ENCODE data around the gene THSD4.
"Not testable (repeated sequence)": the region's sequence is repeated elsewhere in the genome, so short reads cannot be mapped to it uniquely, and the experiment has no call there.

Gene THSD4

DNA sequence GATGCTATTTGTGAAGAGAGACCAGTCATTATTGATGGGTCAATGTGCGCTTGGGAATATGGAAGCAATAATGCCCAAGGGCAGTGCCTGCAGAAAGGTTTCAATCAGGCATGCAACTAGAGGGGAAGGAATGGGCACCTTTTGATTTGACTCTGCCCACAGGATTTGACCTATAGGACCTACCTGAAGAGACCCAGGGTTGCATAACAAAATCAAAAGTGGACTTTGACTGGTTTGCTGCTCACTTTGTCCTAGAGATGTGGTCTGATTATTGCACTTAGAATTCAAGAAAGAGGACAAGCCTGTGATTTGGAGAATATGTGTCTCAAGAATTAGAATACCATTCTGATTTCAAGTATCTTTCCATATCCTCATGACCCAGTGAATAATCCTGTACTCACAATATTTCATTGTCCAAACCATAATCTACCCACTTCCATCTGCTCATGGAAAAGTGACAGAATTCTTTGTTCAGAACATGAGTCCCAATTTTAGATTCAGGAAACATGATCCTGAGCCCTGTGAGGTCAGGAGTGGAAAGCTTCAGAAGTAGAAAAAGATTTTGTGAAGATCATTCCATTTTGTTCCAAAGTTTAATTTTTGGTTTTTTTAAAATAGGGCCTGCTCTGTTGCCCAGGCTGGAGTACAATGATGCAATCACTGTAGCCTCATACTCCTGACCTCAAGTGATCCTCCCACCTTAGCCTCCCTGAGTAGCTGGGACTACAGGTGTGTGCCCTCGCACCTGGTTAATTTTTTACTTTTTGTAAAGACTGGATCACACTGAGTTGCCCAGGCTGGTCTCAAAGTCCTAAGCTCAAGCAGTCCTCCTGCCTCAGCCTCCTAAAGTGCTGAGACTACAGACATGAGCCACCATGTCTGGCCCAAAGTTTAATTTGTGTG lies 543.8 kb downstream of the THSD4 start:
- H3K27me3 ChIP-seq (ENCODE audit: control insufficient read depth, insufficient read depth, low read length) = no peaks in the 10 kb centered on the region
- no peak overlapping the region for H3K4me3 ChIP-seq (ENCODE audit: low read length)
- H3K4me1 ChIP-seq (ENCODE audit: control insufficient read depth, insufficient read depth, low read length) = no peaks in the 10 kb centered on the region
- no peak overlapping the region for H3K4me2 ChIP-seq (ENCODE audit: low read length)
- H3K9me3 ChIP-seq (replicated peaks; ENCODE audit: low read length) = no peaks in the 10 kb centered on the region
- H3K36me3 ChIP-seq (ENCODE audit: insufficient read depth, low read length) = no peaks in the 10 kb centered on the region
- H3K9ac ChIP-seq (ENCODE audit: low read depth, low read length) = no peak overlapping the region

DNA sequence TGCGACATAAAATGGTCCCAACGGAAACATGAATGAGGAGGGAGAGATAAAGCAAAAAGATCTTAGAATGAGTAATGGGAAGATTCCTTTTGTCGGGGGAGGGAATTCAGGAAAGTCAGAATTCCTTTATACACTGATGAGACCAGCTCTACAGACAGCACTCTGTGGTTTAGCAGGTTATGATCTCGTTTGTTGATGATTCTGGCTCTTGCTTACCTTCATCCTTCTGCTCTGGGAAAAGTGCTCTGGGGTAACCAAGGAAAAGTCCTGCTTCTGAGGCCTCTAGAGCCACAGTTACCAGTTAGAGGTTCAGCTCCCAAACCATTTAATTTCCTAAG lies 544.4 kb downstream of the THSD4 start:
- H3K4me2 ChIP-seq (ENCODE audit: low read length) = no peak overlapping the region
- H3K9me3 ChIP-seq (replicated peaks; ENCODE audit: low read length) = no peaks in the 10 kb centered on the region
- no peaks in the 10 kb centered on the region for H3K4me1 ChIP-seq (ENCODE audit: control insufficient read depth, insufficient read depth, low read length)
- no peak overlapping the region for H3K4me3 ChIP-seq (ENCODE audit: low read length)
- no peaks in the 10 kb centered on the region for H3K27me3 ChIP-seq (ENCODE audit: control insufficient read depth, insufficient read depth, low read length)
- H3K9ac ChIP-seq (ENCODE audit: low read depth, low read length) = no peak overlapping the region
- H3K36me3 ChIP-seq (ENCODE audit: insufficient read depth, low read length) = no peaks in the 10 kb centered on the region

GRCh38 chr15:71660501-71660900 lies 545.2 kb downstream of the THSD4 start:
- Histone ChIP-seq H3K9ac (ENCODE audit: low read depth, low read length) (no peak overlapping the region), H3K36me3 (ENCODE audit: insufficient read depth, low read length) (no peaks in the 10 kb centered on the region), H3K9me3 (replicated peaks; ENCODE audit: low read length) (no peaks in the 10 kb centered on the region), H3K4me2 (ENCODE audit: low read length) (no peak overlapping the region), H3K4me3 (ENCODE audit: low read length) (no peak overlapping the region), H3K4me1 (ENCODE audit: control insufficient read depth, insufficient read depth, low read length) (no peaks in the 10 kb centered on the region), H3K27me3 (ENCODE audit: control insufficient read depth, insufficient read depth, low read length) (no peaks in the 10 kb centered on the region)

DNA sequence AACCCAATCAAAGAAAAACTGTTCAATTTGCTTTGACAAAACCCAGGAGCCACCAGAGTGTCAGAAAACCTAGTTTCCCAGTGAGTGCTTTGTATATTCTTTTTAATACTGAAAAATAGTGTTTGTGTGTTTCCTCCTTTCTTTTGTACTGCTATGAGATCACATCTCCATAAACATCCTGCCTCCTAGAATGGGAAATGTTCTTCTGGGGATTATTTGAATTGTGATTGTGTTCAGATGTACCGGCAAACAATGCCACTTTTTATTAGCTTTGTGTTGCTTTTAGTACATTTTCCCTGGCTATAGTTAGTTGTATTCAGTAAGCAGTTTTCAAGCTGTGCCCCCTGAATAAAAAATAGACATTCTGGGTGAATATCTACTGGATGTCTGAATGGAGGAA lies 547.0 kb downstream of the THSD4 start:
- no peaks in the 10 kb centered on the region for H3K9me3 ChIP-seq (replicated peaks; ENCODE audit: low read length)
- H3K36me3 ChIP-seq (ENCODE audit: insufficient read depth, low read length) = no peaks in the 10 kb centered on the region

DNA sequence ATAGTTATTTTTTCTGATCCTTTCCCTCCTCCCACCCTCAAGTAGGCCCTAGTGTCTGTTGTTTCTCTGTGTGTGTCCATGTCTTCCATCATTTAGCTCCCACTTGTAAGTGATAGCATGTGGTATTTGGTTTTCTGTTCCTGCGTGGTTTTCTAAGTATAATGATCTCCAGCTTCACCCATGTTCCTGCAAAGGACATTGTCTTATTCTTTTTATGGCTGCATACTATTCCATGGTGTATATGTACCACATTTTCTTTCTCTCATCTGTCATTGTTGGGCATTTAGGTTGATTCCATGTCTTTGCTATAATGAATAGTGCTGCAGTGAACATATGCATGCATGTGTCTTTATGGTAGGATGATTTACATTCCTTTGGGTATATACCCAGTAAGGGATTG lies 549.4 kb downstream of the THSD4 start:
- H3K27me3 ChIP-seq (ENCODE audit: control insufficient read depth, insufficient read depth, low read length) = no peaks in the 10 kb centered on the region
- H3K4me3 ChIP-seq (ENCODE audit: low read length) = no peak overlapping the region
- no peak overlapping the region for H3K9ac ChIP-seq (ENCODE audit: low read depth, low read length)
- no peaks in the 10 kb centered on the region for H3K4me1 ChIP-seq (ENCODE audit: control insufficient read depth, insufficient read depth, low read length)
- no peaks in the 10 kb centered on the region for H3K9me3 ChIP-seq (replicated peaks; ENCODE audit: low read length)
- no peak overlapping the region for H3K4me2 ChIP-seq (ENCODE audit: low read length)
- no peaks in the 10 kb centered on the region for H3K36me3 ChIP-seq (ENCODE audit: insufficient read depth, low read length)

More for the DNA sequence above, 547.0 kb downstream of the THSD4 start:
- no peak overlapping the region for H3K4me3 ChIP-seq (ENCODE audit: low read length)
- no peaks in the 10 kb centered on the region for H3K27me3 ChIP-seq (ENCODE audit: control insufficient read depth, insufficient read depth, low read length)
- no peak overlapping the region for H3K4me2 ChIP-seq (ENCODE audit: low read length)
- H3K9ac ChIP-seq (ENCODE audit: low read depth, low read length) = no peak overlapping the region
- H3K4me1 ChIP-seq (ENCODE audit: control insufficient read depth, insufficient read depth, low read length) = no peaks in the 10 kb centered on the region

DNA sequence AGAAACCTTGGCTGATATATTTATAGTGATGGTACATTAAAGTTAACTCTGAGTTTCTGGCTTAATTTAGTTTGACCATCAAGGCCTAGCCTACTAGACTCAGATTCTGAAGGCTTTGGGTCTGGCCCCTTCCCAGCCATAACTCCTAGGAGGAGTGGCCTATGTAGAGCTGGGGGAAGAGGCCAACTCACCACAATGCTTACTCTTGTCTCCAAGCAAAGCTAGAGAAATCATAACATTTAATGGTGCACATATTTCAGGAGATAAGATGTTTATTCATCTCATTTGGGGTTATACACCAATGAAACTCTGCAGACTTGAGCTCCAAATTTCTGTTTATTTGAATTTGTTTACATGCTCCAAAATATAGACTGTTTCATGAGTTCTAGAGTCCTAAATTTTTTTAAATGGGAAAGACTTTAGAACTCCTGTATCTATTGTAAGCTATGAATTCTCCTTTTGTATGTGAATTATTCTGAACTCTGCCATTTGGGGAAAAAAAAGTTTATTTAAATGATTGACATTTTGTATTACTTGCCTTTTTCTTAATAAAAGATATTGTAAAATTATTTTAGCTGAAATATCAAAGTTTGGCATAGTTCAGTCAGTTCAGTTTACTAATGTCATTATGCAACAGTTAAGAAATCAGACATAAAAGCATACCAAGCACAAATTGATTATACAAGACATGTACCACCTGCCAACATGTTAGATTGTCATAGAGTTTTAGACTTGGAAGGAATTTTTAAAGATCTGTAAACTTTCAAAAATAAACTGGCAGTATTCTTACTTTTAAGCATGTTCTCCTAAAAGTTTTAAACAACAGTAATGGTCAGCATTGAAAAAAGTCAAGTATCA lies 551.7 kb downstream of the THSD4 start:
- H3K4me2 ChIP-seq (ENCODE audit: low read length) = no peak overlapping the region
- no peak overlapping the region for H3K9ac ChIP-seq (ENCODE audit: low read depth, low read length)
- H3K9me3 ChIP-seq (replicated peaks; ENCODE audit: low read length) = no peaks in the 10 kb centered on the region
- no peaks in the 10 kb centered on the region for H3K27me3 ChIP-seq (ENCODE audit: control insufficient read depth, insufficient read depth, low read length)
- no peaks in the 10 kb centered on the region for H3K4me1 ChIP-seq (ENCODE audit: control insufficient read depth, insufficient read depth, low read length)
- H3K4me3 ChIP-seq (ENCODE audit: low read length) = no peak overlapping the region
- no peaks in the 10 kb centered on the region for H3K36me3 ChIP-seq (ENCODE audit: insufficient read depth, low read length)

GRCh38 chr15:71669688-71670087 lies 554.4 kb downstream of the THSD4 start:
- H3K9me3 ChIP-seq (replicated peaks; ENCODE audit: low read length) = no peaks in the 10 kb centered on the region
- H3K27me3 ChIP-seq (ENCODE audit: control insufficient read depth, insufficient read depth, low read length) = no peaks in the 10 kb centered on the region
- H3K4me2 ChIP-seq (ENCODE audit: low read length) = no peak overlapping the region
- H3K4me3 ChIP-seq (ENCODE audit: low read length) = no peak overlapping the region
- no peaks in the 10 kb centered on the region for H3K36me3 ChIP-seq (ENCODE audit: insufficient read depth, low read length)
- no peaks in the 10 kb centered on the region for H3K4me1 ChIP-seq (ENCODE audit: control insufficient read depth, insufficient read depth, low read length)
- H3K9ac ChIP-seq (ENCODE audit: low read depth, low read length) = no peak overlapping the region

DNA sequence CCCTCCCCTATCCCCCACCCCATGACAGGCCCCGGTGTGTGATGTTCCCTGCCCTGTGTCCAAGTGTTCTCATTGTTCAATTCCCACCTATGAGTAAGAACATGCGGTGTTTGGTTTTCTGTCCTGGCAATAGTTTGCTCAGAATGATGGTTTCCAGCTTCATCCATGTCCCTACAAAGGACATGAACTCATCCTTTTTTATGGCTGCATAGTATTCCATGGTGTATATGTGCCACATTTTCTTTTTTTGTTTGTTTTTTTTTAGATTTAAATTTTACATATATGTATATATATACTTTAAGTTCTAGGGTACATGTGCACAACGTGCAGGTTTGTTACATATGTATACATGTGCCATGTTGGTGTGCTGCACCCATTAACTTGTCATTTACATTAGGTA lies 555.0 kb downstream of the THSD4 start:
- H3K9ac ChIP-seq (ENCODE audit: low read depth, low read length); H3K27me3 ChIP-seq (ENCODE audit: control insufficient read depth, insufficient read depth, low read length); H3K4me2 ChIP-seq (ENCODE audit: low read length); H3K4me3 ChIP-seq (ENCODE audit: low read length); H3K4me1 ChIP-seq (ENCODE audit: control insufficient read depth, insufficient read depth, low read length); H3K9me3 ChIP-seq (replicated peaks; ENCODE audit: low read length); H3K36me3 ChIP-seq (ENCODE audit: insufficient read depth, low read length): not testable (repeated sequence)

- no peak overlapping the region for H3K9ac ChIP-seq (ENCODE audit: low read depth, low read length)
- H3K4me3 ChIP-seq (ENCODE audit: low read length) = no peak overlapping the region
- H3K27me3 ChIP-seq (ENCODE audit: control insufficient read depth, insufficient read depth, low read length) = no peaks in the 10 kb centered on the region
- H3K9me3 ChIP-seq (replicated peaks; ENCODE audit: low read length) = no peaks in the 10 kb centered on the region
- peaks cover 20% of the 10 kb centered on the region for H3K4me1 ChIP-seq (ENCODE audit: control insufficient read depth, insufficient read depth, low read length)
- no peaks in the 10 kb centered on the region for H3K36me3 ChIP-seq (ENCODE audit: insufficient read depth, low read length)
- H3K4me2 ChIP-seq (ENCODE audit: low read length) = no peak overlapping the region
Observed at GRCh38 chr15:71674354-71674753, 559.1 kb downstream of the THSD4 start.

- Histone ChIP-seq H3K9ac (ENCODE audit: low read depth, low read length) (no peak overlapping the region), H3K4me1 (ENCODE audit: control insufficient read depth, insufficient read depth, low read length) (peaks cover 30% of the 10 kb centered on the region), H3K36me3 (ENCODE audit: insufficient read depth, low read length) (no peaks in the 10 kb centered on the region), H3K9me3 (replicated peaks; ENCODE audit: low read length) (no peaks in the 10 kb centered on the region), H3K4me3 (ENCODE audit: low read length) (no peak overlapping the region), H3K27me3 (ENCODE audit: control insufficient read depth, insufficient read depth, low read length) (no peaks in the 10 kb centered on the region), H3K4me2 (ENCODE audit: low read length) (peak overlapping the region; percentile 2)
Observed at GRCh38 chr15:71677352-71677751, 562.1 kb downstream of the THSD4 start.

- Histone ChIP-seq H3K4me2 (ENCODE audit: low read length) (peak overlapping the region; percentile 2), H3K36me3 (ENCODE audit: insufficient read depth, low read length) (no peaks in the 10 kb centered on the region), H3K4me3 (ENCODE audit: low read length) (no peak overlapping the region), H3K9me3 (replicated peaks; ENCODE audit: low read length) (no peaks in the 10 kb centered on the region), H3K27me3 (ENCODE audit: control insufficient read depth, insufficient read depth, low read length) (no peaks in the 10 kb centered on the region), H3K9ac (ENCODE audit: low read depth, low read length) (no peak overlapping the region), H3K4me1 (ENCODE audit: control insufficient read depth, insufficient read depth, low read length) (peaks cover 30% of the 10 kb centered on the region)
Observed at GRCh38 chr15:71677766-71678165, 562.5 kb downstream of the THSD4 start.

All from skeletal muscle satellite cell (primary cell).